GM18498 (cell line): ENCODE measurements around the gene HPSE.

ENCODE experiments used
- ATAC-seq: cut with Tn5 transposase; IDR thresholded peaks from one replicate; pipeline ENCODE4 v1.9.1; 2021; ENCODE audit warnings: mild to moderate bottlenecking, moderate library complexity; ENCODE audit not compliant: unreplicated experiment

Gene HPSE

DNA sequence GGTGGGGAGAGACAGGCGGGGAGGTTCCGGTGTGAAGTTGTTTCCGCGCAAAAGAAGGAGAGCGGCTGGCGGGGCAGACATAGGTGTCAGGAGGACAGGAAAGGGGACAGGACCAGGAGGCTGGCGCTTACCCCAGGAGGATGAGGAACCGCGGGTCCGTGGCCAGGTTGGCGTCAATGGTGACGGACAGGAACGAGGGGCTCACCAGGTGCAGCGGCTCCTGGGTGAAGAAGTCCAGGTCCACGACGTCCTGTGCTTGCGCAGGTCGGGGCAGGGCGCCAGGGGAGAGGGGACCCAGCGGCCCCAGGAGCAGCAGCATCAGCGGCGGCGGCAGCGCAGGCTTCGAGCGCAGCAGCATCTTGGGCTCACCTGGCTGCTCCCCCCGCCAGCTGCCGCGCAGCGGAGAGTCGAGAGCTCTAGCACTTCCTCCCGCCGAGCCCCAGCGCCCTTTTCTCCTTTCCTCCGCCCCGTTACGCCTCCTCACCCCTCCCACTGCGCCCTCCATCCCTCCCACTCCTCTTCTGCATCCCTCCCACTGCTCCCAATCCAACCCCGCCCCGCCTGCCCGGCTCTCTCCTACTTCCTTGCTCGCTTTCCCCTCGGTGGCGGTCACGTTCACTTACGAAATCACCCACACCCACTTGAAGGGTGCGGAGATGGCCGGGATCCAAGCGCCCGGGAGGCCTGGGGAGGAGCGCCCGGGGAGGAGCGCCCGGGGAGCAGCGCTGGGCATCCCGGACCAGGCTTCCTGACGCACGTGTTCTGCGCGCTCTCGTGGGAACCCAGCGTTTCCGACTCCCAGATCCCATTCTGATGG, at the start of gene HPSE:
HPSE (minus strand) TSS at position 424 of the 817 bp plus-strand sequence; CDS start at position 358, 66 bp downstream.
- ATAC-seq: peak; percentile 92

DNA sequence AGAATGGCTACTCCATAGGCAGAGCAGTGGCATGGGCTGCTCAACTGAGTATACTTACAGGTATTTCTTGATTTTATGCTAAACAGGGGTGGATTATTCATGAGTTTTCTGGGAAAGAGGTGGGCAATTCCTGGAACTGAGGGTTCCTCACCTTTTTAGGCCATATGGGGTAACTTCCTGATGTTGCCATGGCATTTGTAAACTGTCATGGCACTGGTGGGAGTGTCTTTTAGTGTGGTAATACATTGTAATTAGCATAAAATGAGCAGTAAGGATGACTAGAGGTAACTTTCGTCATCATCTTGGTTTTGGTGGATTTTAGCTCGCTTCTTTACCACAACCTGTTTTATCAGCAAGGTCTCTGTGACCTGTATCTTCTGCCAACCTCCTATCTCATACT, 48.2 kb upstream of the HPSE start:
- no peak for ATAC-seq

DNA sequence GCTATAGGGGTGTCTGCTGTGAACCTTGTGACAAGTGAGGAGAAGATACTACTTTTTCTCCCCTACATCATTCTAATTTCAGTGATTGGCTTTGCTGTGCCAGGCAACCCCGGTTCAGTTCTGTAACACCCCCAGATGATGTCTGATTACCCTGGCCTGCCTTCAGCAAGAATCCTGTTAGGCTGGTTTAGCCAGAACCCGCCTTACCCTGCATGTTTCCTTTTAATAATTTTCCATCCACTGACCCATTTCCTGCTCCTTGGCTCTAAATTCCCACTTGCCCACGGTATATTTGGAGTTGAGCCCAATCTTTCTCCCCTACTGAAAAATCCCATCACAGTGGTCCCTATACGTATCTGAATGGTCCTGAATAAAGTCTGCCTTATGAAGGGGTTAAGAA, 46.5 kb upstream of the HPSE start:
- no peak for ATAC-seq

DNA sequence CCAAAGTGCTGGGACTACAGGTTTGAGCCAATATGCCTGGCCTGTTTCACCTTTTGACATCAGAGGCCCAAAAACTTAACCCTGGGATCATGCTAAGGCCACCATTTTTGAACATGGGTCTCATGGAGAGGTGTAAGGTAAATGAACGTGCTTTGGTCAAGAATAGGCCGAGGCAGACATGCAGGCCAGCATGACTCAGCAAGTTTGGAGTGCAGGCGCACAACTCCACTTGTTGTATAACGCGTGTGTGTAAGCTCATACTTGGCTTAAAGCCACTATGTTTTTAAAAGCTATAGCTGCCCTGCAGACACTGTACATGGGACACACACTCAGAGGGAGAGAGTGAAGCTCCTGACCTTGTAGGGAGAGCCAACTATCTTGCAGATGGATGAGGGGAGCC, 43.8 kb upstream of the HPSE start:
- no peak for ATAC-seq

DNA sequence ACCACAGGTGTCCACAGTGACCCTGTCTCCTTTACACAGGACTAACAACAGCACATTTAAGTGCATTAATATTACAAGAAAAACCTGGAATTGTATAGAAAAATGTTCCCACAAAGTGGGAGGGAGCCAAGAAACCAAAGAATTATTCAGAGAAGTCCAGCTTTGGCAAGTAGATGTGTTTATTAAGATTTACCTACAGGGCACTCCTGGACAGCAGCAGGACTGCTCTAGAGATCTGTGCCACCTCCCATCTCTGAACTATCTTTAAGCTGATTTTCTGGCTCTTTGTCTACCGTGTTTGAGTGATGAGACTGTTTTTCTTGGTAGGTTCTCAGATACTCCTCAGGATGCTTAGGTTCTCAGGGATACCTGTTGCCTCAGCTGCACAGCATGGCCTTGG, 38.3 kb upstream of the HPSE start:
- ATAC-seq: no peak

DNA sequence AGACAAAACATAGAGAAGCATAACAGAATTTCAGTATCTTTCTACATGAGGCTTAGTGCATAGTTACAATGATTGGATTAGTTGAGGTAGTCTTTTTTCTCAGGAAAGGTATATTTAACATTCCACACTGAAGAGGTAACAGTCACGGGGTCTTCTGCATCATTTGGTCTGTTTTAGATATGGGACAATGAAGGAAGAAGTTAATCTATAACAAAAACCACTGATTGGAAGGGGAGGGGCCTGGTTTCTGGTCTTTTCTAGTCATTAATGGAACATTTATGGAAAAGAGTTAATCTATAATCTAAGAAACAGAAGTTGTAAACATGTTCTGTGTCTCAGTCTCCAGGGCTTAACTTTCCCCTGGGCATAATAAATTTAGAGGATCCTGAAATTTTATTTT, 37.3 kb upstream of the HPSE start:
- no peak for ATAC-seq

DNA sequence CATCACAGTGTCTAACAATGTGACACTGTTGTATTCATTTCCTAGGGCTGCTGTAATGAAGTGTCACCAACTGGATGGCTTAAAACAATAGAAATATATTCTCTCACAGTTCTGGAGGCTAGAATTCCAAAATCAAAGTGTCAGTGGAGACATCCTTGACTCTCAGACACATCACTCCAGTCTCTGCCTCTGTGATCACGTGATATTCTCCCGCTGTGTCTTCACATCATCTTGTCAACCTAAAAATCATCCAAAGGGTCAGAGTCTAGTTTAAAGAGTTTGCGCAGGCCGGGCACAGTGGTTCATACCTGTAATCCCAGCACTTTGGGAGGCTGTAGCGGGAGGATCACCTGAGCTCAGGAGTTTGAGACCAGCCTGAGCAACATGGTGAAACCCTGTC, 36.6 kb upstream of the HPSE start:
- ATAC-seq: no peak

DNA sequence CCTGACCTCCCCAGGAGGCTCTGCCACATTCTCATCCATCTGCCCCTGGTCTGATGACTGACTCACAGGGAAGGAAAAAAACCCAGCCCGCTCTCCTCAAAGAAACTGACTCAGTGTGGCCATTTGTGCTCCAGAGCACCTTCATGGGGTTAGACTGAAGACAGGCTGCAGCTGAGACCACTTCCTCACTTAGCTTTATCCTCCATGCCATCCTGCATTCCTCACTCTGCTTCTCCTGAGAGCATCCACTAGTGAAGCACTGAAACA, 35.9 kb upstream of the HPSE start:
- no peak for ATAC-seq

DNA sequence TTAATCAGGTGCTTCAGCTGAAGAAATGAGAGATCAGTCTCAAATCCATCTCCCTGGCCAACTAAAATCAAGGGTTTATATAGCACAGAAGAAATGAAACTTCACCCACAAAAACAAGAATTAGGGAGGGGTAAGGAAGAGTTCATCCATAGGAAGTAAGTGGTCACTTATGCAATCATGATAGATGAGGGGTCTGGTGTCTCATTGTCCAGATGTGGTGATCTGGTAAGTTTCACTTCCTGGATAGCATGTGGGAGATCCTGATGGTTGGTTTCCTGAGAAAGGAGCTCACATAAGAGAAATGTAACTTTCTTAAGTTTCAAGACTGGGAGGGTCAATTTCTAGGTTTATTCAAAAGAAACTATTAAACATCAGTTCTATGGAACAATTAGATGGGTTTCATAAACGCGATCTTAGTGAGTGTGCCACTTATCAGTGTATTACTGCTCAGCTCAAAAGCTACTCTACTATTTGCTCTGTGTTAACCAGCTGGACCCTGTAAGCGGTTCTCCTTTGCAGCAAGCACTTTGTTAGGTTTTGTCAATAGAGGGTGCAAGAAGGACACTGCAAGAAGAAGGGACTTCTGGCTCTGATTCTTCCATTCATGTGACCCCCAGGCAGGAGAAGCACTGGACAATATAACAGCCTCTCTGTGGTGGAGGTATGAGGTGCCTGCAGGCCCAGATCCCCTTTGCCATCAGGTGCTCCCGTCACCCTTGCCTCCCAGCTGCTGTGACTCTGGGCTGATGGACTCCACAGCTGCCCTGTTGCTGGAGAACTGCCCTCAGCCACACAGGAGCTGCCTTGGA, 35.4 kb upstream of the HPSE start:
- ATAC-seq: no peak

DNA sequence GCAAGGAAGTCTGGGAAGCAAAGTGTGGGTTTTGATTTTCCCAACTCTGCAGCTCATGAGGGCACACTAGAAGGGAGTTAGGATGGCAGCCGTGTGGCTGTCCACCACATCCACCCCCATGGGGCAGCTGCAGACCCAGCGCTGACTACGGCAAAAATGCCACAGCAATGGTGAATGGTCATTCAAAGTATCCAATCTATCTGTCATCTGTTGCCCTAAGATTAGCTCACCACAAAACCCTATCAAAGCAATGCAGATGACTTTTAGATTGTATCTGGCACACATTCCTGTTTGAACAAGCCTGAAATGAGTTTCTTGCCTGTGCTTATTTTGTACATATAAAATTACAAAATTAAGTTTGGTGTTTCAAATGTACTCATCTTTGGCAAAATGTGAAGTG, 29.7 kb upstream of the HPSE start:
- ATAC-seq: no peak

DNA sequence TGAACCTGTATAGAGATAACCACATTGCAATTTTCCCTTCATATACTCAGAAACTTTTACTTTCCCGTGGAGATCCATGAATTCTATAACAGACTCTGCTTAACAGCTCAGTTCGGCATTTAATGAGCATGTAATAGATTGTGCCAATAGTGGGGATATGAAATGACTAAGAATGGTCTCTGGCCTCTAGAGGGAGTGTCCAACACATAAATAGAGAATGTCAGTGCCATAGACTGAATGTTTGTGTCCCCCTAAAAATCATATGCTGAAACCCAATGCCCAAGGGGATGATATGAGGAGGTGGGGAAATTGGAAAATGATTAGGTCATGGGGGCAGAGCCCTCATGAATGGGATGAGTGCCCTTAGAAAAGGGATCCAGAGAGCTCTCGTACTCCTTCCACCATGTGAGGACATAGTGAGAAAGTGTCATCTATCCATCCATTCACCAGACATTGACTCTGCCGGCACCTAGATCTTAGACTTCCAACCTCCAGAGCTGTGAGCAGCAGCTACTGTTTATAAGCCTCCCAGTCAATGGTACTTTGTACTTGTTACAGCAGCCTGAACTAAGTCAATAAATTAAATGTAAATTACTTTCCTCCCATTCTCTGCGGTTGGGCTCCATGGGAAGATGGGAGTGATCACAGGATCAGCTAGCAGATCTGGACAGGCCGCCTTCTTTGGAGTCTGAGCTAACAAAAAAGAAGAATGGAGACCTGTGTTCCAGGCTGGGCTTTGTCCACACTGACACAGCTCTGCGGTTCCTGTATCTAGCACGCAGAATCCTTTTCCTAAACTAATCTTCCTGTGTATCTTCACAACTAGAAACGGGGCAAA, 28.1 kb upstream of the HPSE start:
- ATAC-seq: peak; percentile 70

DNA sequence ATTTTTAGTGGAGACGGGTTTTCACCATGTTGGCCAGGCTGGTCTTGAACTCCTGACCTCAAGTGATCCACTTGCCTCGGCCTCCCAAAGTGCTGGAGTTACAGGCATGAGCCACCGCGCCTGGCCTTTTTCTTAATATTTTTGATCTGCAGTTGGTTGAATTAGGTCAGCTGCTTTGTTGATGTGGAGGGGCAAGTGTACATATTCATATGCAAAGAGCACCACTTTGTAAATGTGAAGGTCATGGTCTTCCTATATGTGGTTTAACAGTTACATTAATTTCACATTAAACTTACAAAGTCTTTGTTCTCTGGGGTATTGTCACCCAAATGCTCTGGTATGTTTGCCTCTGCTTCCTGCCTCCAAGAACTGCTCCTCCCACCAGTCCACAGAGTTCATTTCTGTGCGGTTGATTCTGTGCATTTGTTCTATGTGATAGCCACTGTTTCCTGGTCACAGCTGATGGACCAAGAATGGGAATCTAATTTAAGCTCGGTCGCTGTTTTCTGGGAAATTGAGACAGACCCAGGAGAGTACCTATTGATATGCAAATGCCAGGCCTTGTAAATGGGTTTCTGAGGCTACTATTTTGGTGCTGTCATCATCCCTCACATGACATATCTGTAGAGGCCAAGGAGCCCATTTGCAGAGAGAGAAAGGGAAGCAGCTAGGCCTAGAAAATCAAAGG, 26.9 kb upstream of the HPSE start:
- ATAC-seq: no peak

DNA sequence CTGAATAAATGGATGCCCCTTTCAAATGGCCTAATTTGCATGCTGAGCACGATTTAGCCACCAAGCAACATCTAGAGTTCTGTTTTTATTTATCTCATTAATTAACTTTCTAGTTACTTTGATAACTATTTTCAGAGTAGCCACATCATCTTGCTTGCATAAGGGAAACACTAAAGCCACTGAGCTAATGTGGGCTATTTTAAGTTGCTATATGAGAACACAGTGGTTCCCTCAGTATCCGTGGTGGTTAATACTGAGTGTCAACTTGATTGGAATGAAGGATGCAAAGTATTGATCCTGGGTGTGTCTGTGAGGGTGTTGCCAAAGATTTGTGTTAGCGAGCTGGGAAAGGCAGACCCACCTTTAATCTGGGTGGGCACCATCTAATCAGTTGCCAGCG, 25.4 kb upstream of the HPSE start:
- ATAC-seq: no peak

DNA sequence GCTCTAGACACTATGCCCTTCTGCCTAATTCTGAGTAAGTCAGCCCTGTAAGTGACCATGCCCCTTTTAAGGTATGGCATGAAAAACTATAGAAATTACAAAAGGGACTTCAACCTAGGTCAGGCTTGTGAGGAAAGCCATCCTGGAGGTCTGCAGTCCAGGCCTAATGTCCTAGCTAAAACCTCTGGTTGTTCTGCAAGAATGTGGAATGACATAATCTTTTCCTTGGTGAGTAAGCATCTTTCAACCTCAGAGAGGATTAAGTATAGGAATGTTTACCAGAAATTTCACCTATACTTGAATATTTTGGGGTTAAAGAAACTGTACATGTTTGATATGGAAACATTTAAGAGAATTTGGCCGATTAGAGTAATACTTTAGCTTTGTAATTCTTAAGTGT, 23.8 kb upstream of the HPSE start:
- no peak for ATAC-seq

DNA sequence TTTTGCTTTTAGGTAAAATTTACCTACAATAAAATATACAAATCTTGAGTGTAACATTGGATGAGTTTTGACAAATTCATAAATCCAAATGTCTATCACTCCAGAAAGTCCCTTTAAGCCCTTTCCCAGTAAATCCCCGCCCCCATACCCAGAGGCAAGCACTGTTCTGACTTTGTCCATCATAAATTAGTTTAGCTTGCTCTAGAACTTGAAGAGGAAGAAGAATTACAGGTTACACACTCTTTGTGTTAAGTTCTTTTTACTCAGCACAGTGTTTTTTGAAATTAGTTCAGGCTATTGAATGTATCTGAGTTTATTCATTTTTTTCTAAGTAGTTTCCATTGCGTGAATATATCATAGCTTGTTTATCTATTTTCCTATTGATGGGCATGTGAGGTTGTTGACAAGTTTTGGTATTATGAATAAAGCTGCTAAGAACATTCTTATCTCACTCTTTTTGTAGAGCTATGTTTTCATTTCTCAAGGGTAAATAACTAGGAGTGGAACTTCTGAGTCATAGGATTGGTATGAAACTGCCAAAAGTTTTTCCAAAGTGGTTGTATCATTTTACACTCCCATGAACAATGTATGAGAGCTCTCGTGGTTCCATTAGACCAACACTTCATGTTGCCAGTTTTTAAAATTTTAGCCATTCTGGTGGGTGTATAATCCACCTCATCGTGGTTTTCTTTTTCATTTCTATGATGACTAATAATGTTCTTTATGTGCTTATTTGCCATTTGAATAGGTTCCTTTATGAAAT, 22.4 kb upstream of the HPSE start:
- ATAC-seq: peak; percentile 61

DNA sequence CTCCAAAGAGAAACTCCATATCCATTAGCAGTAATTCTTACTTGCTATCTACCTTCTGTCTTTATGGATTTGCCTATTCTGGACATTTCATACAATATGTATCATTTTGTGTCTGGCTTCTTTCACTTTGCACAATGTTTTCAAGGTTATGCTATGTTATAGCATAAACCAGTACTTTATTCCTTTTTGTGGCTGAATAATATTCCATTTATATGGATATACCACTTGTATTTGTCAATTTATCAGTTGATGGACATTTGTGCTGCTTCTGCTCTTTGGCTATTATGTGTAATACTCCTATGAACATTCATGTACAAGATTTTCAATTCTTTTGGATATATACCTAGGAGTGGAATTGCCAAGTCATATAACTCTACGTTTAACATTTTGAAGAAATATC, 18.9 kb upstream of the HPSE start:
- ATAC-seq: no peak

DNA sequence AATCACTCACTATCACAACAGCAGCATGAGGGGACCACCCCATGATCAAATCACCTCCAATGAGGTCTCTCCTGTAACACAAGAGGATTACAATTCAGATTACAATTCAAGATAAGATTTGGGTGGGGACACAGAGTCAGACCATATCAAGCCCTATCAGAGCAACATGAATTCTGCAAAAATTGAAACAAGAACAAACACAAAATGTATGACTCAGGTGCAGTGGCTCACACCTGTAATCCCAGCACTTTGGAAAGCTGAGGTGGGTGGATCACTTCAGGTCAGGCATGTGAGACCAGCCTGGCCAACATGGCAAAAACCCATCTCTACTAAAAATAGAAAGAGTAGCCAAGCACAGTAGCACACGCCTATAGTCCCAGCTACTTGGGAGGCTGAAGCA, 13.4 kb upstream of the HPSE start:
- no peak for ATAC-seq

DNA sequence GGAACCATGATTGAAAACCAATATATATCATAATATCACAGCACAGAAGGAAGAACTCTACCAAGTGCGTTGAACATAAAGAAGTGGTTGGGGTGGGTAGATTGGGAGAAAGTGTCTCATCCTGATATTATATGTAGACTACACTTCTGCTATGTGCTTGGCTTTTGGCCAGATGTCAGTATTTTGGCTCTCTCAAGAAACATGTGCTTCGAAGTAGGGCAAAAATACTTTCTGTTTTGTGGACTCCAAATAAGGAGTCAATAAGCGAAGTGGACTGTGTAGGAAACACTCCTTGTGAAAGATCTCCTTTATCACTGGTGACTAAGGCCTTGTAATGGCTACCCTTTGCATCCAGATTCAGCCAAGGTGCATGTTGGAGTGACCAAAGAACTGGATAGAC, 7.8 kb upstream of the HPSE start:
- no peak for ATAC-seq

DNA sequence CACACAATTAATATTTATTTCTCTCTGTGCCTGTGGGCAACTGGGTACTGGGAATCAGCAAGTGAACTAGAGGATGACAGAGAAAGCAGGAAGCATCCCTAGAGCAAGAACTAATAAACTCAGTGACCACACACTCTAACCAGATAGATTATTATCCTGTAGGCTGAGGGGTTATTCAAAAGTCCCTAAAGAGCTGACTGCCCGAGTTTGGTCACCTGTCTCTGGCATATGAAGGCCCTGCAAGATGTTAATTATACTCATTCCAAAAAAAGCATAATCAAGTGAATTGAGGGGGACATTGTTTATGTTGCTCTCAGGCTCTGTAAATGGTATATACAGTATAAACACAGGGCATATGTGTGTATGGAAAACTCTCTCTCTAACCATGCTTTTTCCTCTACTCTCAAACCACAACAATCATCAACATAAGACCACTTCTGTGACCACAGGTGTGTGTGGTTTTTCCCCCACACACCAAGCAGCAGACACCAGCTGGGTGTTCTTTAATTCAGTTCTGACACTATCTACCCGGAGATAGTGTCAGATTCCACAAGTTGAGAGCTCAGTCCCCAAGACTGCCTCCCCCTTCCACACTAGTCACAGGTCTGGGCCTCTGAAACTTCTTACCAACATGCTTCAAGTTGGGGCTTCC, 6.2 kb upstream of the HPSE start:
- ATAC-seq: peak; percentile 79

DNA sequence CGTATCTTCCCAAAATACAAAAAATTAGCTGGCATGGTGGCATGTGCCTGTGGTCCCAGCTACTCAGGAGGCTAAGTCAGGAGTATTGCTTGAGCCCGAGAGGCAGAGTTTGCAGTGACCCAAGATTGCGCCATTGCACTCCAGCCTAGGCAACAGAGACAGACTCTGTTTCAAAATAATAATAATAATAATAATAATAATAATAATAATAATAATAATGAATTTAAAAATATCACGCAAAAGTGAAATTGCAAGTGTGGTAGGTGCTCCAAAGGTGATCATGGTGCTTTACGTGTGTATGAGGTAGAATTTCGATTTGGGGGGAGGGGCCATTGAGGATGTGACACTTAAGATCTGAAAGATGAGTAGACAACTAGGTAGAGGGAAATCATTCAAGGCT, 4.9 kb upstream of the HPSE start:
- no peak for ATAC-seq
